H1 (cell line): Measurements from ENCODE around the gene SGMS1. TPM values are rescaled to one million over a fixed set of nuclear protein-coding genes. Genes with fewer than 3 reads are reported as not detected.

Source experiments
- CTCF ChIA-PET: fragments of 300-600 bp; sonication (Branson Sonifier 250); formaldehyde crosslinking; loops from one replicate; lab custom pipeline; 2021; ENCODE audit not compliant: partially characterized antibody; lab: Charles Lee
- POLR2A ChIA-PET: fragments of 300-600 bp; sonication (Branson Sonifier 250); formaldehyde crosslinking; loops from one replicate; lab custom pipeline; 2021; ENCODE audit warnings: inconsistent platforms; ENCODE audit not compliant: partially characterized antibody; lab: Charles Lee
- DNase-seq, 2 experiments: peaks; one replicate each; pipeline versions ENCODE4 v3.0.0 to v3.0.0-alpha.2; 2010 to 2022; ENCODE audit warnings: low spot score in 2 of 2, low read depth in 1 of 2, mixed read lengths in 1 of 2
- FAIRE-seq: peaks from 2 replicates; lab custom pipeline; 2011; peaks lifted over from hg19 to GRCh38; lab: Jason Lieb, UNC
- H2AFZ ChIP-seq: 2 replicates; pipeline ENCODE4 v1.8.1; 2012; ENCODE audit warnings: low read length, inconsistent platforms
- H2AK5ac ChIP-seq: 2 replicates; pipeline ENCODE4 v1.6.1; 2013; ENCODE audit warnings: low read depth, low read length
- H2BK120ac ChIP-seq: replicated peaks from 2 replicates; pipeline ENCODE3; 2013; ENCODE audit warnings: low read depth, low read length, inconsistent platforms
- H2BK12ac ChIP-seq: 2 replicates; pipeline ENCODE4 v1.6.1; 2013; ENCODE audit warnings: low read depth, low read length
- H2BK15ac ChIP-seq: 2 replicates; pipeline ENCODE4 v1.6.1; 2013; ENCODE audit warnings: low read length
- H2BK20ac ChIP-seq: 2 replicates; pipeline ENCODE4 v1.6.1; 2013; ENCODE audit warnings: low read length
- H2BK5ac ChIP-seq: 2 replicates; pipeline ENCODE4 v1.6.1; 2013; ENCODE audit warnings: low read depth, low read length
- H3K14ac ChIP-seq: 2 replicates; pipeline ENCODE4 v1.6.1; 2013; ENCODE audit warnings: inconsistent platforms; ENCODE audit not compliant: insufficient read length
- H3K18ac ChIP-seq: 2 replicates; pipeline ENCODE4 v1.6.1; 2013; ENCODE audit warnings: low read length; ENCODE audit errors: extremely low read depth
- H3K23ac ChIP-seq: 2 replicates; pipeline ENCODE4 v1.6.1; 2013; ENCODE audit warnings: inconsistent platforms; ENCODE audit not compliant: insufficient read length
- H3K23me2 ChIP-seq: 2 replicates; pipeline ENCODE4 v1.6.1; 2013; ENCODE audit warnings: low read depth, low read length
- H3K27ac ChIP-seq: 2 replicates; pipeline ENCODE4 v1.6.1; 2011; ENCODE audit warnings: low read depth, low read length, inconsistent platforms
- H3K27me3 ChIP-seq, 4 experiments: replicated peaks in 1 of 4; 1 replicate in 1 of 4; 2 replicates in 3 of 4; pipeline versions ENCODE4 v1.6.1 to v1.8.1; 2011 to 2013; ENCODE audit warnings: low read length in 3 of 4, mild to moderate bottlenecking in 3 of 4, inconsistent platforms in 2 of 4, mixed read lengths in 2 of 4, moderate library complexity in 1 of 4; ENCODE audit not compliant: control insufficient read depth in 3 of 4, insufficient read depth in 3 of 4; ENCODE audit errors: extremely low read depth in 1 of 4
- H3K36me3 ChIP-seq, 4 experiments: 2 replicates each; pipeline versions ENCODE4 v1.6.1 to v1.8.1; 2011 to 2013; ENCODE audit warnings: mild to moderate bottlenecking in 4 of 4, low read length in 3 of 4, moderate library complexity in 2 of 4, control low read depth in 1 of 4, inconsistent platforms in 1 of 4; ENCODE audit not compliant: insufficient read depth in 4 of 4, control insufficient read depth in 2 of 4
- H3K4ac ChIP-seq: replicated peaks from 2 replicates; pipeline ENCODE3; 2013; ENCODE audit warnings: low read length, low read depth, mixed read lengths, inconsistent platforms; ENCODE audit not compliant: insufficient read length
- H3K4me1 ChIP-seq, 4 experiments: replicated peaks in 1 of 4; 1 replicate in 1 of 4; 2 replicates in 3 of 4; pipeline versions ENCODE4 v1.6.1 to v1.8.1; 2011 to 2013; ENCODE audit warnings: low read length in 3 of 4, inconsistent platforms in 2 of 4, mixed read lengths in 1 of 4; ENCODE audit not compliant: insufficient read depth in 4 of 4, control insufficient read depth in 3 of 4
- H3K4me2 ChIP-seq, 2 experiments: 2 replicates each; pipeline versions ENCODE4 v1.6.1 to v1.8.1; 2011 to 2013; ENCODE audit warnings: low read depth in 2 of 2, low read length in 2 of 2, control low read depth in 1 of 2, inconsistent platforms in 1 of 2, mild to moderate bottlenecking in 1 of 2; ENCODE audit not compliant: insufficient read depth in 1 of 2
- H3K4me3 ChIP-seq, 4 experiments: fragments of 200-600, 300-600 bp in 1 of 4; sonication (generic), shearing (Covaris generic), sonication (Bioruptor Twin) in 1 of 4; 2 replicates each; pipeline versions ENCODE4 v1.5.1 to v1.8.1; 2011 to 2016; ENCODE audit warnings: low read length in 4 of 4, low read depth in 3 of 4, control low read depth in 2 of 4, inconsistent platforms in 2 of 4, mild to moderate bottlenecking in 2 of 4, mixed read lengths in 1 of 4, moderate library complexity in 1 of 4; ENCODE audit not compliant: insufficient read depth in 2 of 4; ENCODE audit errors: extremely low read depth in 1 of 4
- H3K56ac ChIP-seq: replicated peaks from 2 replicates; pipeline ENCODE3; 2013; ENCODE audit warnings: low read depth, mild to moderate bottlenecking, mixed read lengths, low read length, inconsistent platforms; ENCODE audit not compliant: insufficient read length
- H3K79me1 ChIP-seq: 2 replicates; pipeline ENCODE4 v1.6.1; 2013; ENCODE audit warnings: low read depth, low read length, control low read depth
- H3K79me2 ChIP-seq, 2 experiments: 2 replicates each; pipeline versions ENCODE4 v1.6.1 to v1.8.1; 2012 to 2013; ENCODE audit warnings: low read length in 2 of 2, mild to moderate bottlenecking in 2 of 2, inconsistent platforms in 1 of 2; ENCODE audit not compliant: insufficient read depth in 2 of 2, control insufficient read depth in 1 of 2
- H3K9ac ChIP-seq, 4 experiments: replicated peaks in 1 of 4; 1 replicate in 1 of 4; 2 replicates in 3 of 4; pipeline versions ENCODE4 v1.6.1 to v1.8.1; 2011 to 2013; ENCODE audit warnings: low read depth in 3 of 4, low read length in 3 of 4, control low read depth in 2 of 4, mild to moderate bottlenecking in 2 of 4, moderate library complexity in 2 of 4, inconsistent platforms in 1 of 4; ENCODE audit errors: extremely low read depth in 1 of 4
- H3K9me3 ChIP-seq, 2 experiments: 2 replicates each; pipeline versions ENCODE4 v1.6.1 to v1.8.1; 2012 to 2013; ENCODE audit warnings: mild to moderate bottlenecking in 2 of 2, moderate library complexity in 2 of 2, control low read depth in 1 of 2, inconsistent platforms in 1 of 2, low read depth in 1 of 2, low read length in 1 of 2, mixed read lengths in 1 of 2; ENCODE audit not compliant: insufficient read depth in 2 of 2
- H4K20me1 ChIP-seq, 2 experiments: replicated peaks in 1 of 2; 2 replicates each; pipeline versions ENCODE3 to v1.8.1; 2011 to 2013; ENCODE audit warnings: inconsistent platforms in 2 of 2, low read length in 2 of 2, mild to moderate bottlenecking in 1 of 2; ENCODE audit not compliant: insufficient read depth in 2 of 2, control insufficient read depth in 1 of 2
- H4K5ac ChIP-seq: 2 replicates; pipeline ENCODE4 v1.6.1; 2013; ENCODE audit warnings: low read length, low read depth, mixed read lengths, inconsistent platforms; ENCODE audit not compliant: insufficient read length
- H4K8ac ChIP-seq: 2 replicates; pipeline ENCODE4 v1.8.0; 2013; ENCODE audit warnings: mild to moderate bottlenecking, moderate library complexity, low read length, inconsistent platforms; ENCODE audit not compliant: insufficient read depth; ENCODE audit errors: extremely low read depth
- H4K91ac ChIP-seq: replicated peaks from 2 replicates; pipeline ENCODE3; 2013; ENCODE audit warnings: low read length, mixed read lengths, inconsistent platforms; ENCODE audit not compliant: insufficient read length
- CTBP2 ChIP-seq: IDR thresholded peaks from 2 replicates; pipeline ENCODE4 v1.7.0; 2011; ENCODE audit warnings: borderline replicate concordance, mild to moderate bottlenecking, moderate library complexity, mixed read lengths, low read length; ENCODE audit not compliant: insufficient read depth, insufficient read length
- FOSL1 ChIP-seq: IDR thresholded peaks from 2 replicates; pipeline ENCODE4 v1.6.1; 2011; ENCODE audit warnings: mild to moderate bottlenecking, low read depth, low read length, moderate library complexity; ENCODE audit not compliant: insufficient read depth
- GTF2F1 ChIP-seq: IDR thresholded peaks from 2 replicates; pipeline ENCODE4 v1.6.1; 2012; ENCODE audit warnings: low read depth, low read length, improper control_type of control experiment, borderline replicate concordance
- JUN ChIP-seq: IDR thresholded peaks from 2 replicates; pipeline ENCODE4 v1.6.1; 2011; ENCODE audit warnings: low read depth, mild to moderate bottlenecking, improper control_type of control experiment, low read length
- KDM1A ChIP-seq: fragments of 200-600, 300-600 bp; sonication (generic); IDR thresholded peaks from 2 replicates; pipeline ENCODE4 v1.7.1; 2016; ENCODE audit warnings: mild to moderate bottlenecking, low read length, borderline replicate concordance
- PHF8 ChIP-seq: fragments of 200-600 bp; sonication (generic); conservative IDR thresholded peaks from 2 replicates; pipeline ENCODE4 v1.7.1; 2012; ENCODE audit warnings: low read depth, mild to moderate bottlenecking, inconsistent platforms, low read length, moderate library complexity
- POLR2AphosphoS5 ChIP-seq: IDR thresholded peaks from 2 replicates; pipeline ENCODE4 v1.6.1; 2011; ENCODE audit warnings: low read depth, low read length
- SP2 ChIP-seq: IDR thresholded peaks from 2 replicates; pipeline ENCODE4 v1.6.1; 2012; ENCODE audit warnings: mild to moderate bottlenecking, low read length, inconsistent platforms
- WGBS, 2 experiments: shearing (Covaris generic) in 1 of 2; methylation state at CpG; one replicate each; pipeline versions ENCODE4 v1.1.6 to v1.1.7; 2013 to 2015; ENCODE audit warnings: low lambda C conversion rate in 2 of 2, mixed read lengths in 2 of 2, inconsistent platforms in 1 of 2, low coverage in 1 of 2, missing lambda C conversion rate in 1 of 2; ENCODE audit not compliant: insufficient replicate concordance in 2 of 2, insufficient coverage in 1 of 2, insufficient read length in 1 of 2; ENCODE audit errors: extremely low coverage in 1 of 2, missing lambda C conversion rate in 1 of 2; 5-methylcytosine and 5-hydroxymethylcytosine counted together
- polyA plus RNA-seq, 7 experiments: library from polyadenylated mRNA; depleted of rRNA in 3 of 7; stranded (reverse) in 5 of 7; unstranded in 2 of 7; fragments of >200 nt in 5 of 7; fragments of 200-250 nt in 2 of 7; gene quantifications; 1 replicate in 5 of 7; 2 replicates in 1 of 7; 4 replicates in 1 of 7; pipeline versions ENCODE4 v1.2.1 to v1.2.3, GENCODE V29; 2011 to 2013; ENCODE audit warnings: missing spikeins in 2 of 7, mixed read lengths in 2 of 7
- total RNA-seq: library from RNA; stranded (reverse); fragmentation: NEBNext Ultra II Directional; extraction: Animal tissue kit (Norgen Biotek cat#: 25700); gene quantifications from 2 replicates; pipeline ENCODE4 v1.2.1, GENCODE V29; 2021

The SGMS1 gene
- total and polyA plus RNA-seq, 2 of the 8 experiments (the other 6 are each of a cell fraction or from before 2014, with no cell fraction given), result 6.0 to 15.6 TPM

DNA sequence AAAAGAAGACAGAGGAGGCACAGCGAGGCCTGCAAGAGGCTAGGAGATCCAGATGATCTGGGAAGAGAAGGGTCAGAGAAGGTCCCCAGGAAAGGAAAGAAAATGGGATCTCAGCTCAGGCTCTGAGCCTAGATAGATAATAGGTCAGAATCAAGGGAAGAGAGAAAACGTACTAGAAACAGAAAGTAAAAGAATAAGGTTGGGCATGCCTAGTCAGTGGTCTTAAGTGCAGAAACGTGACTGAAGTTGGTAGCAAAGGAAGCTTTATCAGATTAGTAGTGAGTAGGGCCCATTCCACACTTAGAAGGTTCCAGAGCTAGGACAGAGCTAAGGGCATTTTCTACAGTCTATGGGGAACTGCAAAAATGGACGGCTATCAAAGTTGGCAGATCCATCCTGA lies 287.6 kb downstream of the SGMS1 start:
- Histone ChIP-seq H2BK20ac (no peak overlapping the region), H3K23ac (no peak overlapping the region), H3K18ac (no peak overlapping the region), H3K27ac (no peak overlapping the region), H3K36me3 (peaks cover 0 to 4% (median 0%) of the 10 kb centered on the region in 4 experiments; a peak in 2 of 8 replicates), H3K4me1 (no peaks in the 10 kb centered on the region), H3K9ac (no peak overlapping the region), H4K8ac (no peak overlapping the region), H4K20me1 (no peaks in the 10 kb centered on the region), H3K79me2 (no peaks in the 10 kb centered on the region), H4K91ac (no peak overlapping the region), H3K56ac (no peak overlapping the region), H2AFZ (no peak overlapping the region), H3K4me3 (no peak overlapping the region), H2BK5ac (no peak overlapping the region)
- CTCF ChIA-PET, result interaction anchor here (0.9 to 2.1 kb wide), 2 partner anchors 23 to 263 kb away, joined by 4 to 5 read pairs; no protein-coding TSS in a partner anchor
- no peak for DNase-seq
- POLR2A ChIA-PET, result no interaction called here
- no peak for TF ChIP-seq SP2
- TF ChIP-seq KDM1A, result no peak
- no peak for TF ChIP-seq PHF8
- TF ChIP-seq JUN, result no peak
- TF ChIP-seq CTBP2, result no peak
- no peak for TF ChIP-seq GTF2F1
- no peak for TF ChIP-seq POLR2AphosphoS5
- TF ChIP-seq FOSL1, result no peak
- TF ChIP-seq, all 59 proteins: peak for 0
- 91% methylated on average over 4 of the region's 4 CpGs; no CpG with 5 or more reads in 1 of the 2 experiments for WGBS, 2 experiments
- Histone ChIP-seq H3K14ac (no peak overlapping the region), H3K4me2 (no peak overlapping the region), H3K4ac (no peak overlapping the region), H2AK5ac (no peak overlapping the region), H3K23me2 (no peaks in the 10 kb centered on the region), H2BK120ac (no peak overlapping the region), H4K5ac (no peak overlapping the region), H3K27me3 (no peaks in the 10 kb centered on the region), H3K79me1 (no peaks in the 10 kb centered on the region), H3K9me3 (no peaks in the 10 kb centered on the region), H2BK15ac (no peak overlapping the region), H2BK12ac (no peak overlapping the region)
- no peak for FAIRE-seq
